Astrocyte of the cerebellum (primary cell): Measurements from ENCODE around the gene CNOT11.

Experiments
- DNase-seq: peaks from one replicate; pipeline ENCODE4 v3.0.0-alpha.2; 2011; ENCODE audit warnings: low read depth
- H3K4me3 ChIP-seq: 2 replicates; pipeline ENCODE4 v1.5.1; 2011; ENCODE audit warnings: mild to moderate bottlenecking, low read depth, low read length, moderate library complexity
- in situ Hi-C: cut with HindIII; loops from 2 replicates; pipeline ENCODE4 v1.10.0; 2017; ENCODE audit warnings: low sequenced_read_pairs
- TF ChIP-seq, protein P1 (sequence below): IDR thresholded peaks from 2 replicates; pipeline ENCODE4 v1.5.1; 2012; ENCODE audit warnings: low read length, low read depth, moderate library complexity, mild to moderate bottlenecking; ENCODE audit errors: missing control alignments

CNOT11 gene

DNA sequence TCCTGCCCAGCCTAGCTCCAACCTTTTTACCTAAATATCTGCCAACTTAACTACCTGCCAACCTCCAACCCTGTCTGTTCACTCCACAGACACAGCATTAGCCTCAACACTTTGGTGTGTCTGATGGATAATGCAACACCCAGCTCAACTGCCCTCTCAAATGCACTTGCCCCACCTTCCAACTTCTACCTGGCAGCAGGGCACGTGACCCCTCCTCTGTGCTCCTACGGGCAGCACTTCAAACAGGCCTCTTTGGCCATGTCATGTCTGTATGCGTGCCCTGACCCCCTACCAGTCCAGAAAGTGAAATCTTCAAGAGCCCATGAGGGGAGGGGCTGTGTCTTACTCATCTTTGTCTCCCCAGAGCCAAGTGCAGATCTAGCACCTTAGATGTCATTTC, 30.3 kb downstream of the CNOT11 start:
- no peak overlapping the region for H3K4me3 ChIP-seq
- in situ Hi-C loops, result no loop called here
- TF ChIP-seq, protein P1, sequence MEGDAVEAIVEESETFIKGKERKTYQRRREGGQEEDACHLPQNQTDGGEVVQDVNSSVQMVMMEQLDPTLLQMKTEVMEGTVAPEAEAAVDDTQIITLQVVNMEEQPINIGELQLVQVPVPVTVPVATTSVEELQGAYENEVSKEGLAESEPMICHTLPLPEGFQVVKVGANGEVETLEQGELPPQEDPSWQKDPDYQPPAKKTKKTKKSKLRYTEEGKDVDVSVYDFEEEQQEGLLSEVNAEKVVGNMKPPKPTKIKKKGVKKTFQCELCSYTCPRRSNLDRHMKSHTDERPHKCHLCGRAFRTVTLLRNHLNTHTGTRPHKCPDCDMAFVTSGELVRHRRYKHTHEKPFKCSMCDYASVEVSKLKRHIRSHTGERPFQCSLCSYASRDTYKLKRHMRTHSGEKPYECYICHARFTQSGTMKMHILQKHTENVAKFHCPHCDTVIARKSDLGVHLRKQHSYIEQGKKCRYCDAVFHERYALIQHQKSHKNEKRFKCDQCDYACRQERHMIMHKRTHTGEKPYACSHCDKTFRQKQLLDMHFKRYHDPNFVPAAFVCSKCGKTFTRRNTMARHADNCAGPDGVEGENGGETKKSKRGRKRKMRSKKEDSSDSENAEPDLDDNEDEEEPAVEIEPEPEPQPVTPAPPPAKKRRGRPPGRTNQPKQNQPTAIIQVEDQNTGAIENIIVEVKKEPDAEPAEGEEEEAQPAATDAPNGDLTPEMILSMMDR, result no peak
- DNase-seq, result no peak

DNA sequence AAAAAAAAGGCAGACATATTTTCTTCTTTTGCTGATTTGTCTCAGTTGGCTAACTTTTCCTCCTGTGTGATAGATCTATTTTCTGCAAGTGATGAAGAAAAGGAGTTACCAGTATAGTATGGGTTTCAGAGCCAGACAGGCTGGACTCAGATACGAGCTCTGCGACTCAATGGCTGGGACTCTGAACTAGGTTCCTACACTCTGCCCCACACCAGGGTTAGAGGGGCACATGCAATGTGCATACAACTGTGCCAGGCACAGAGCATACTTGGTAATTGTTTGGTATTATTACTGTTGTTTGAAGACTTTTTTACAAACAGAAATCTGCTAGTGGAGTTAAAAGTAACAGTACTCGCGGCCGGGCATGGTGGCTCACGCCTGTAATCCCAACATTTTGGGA, 34.0 kb downstream of the CNOT11 start:
- no peak for DNase-seq

DNA sequence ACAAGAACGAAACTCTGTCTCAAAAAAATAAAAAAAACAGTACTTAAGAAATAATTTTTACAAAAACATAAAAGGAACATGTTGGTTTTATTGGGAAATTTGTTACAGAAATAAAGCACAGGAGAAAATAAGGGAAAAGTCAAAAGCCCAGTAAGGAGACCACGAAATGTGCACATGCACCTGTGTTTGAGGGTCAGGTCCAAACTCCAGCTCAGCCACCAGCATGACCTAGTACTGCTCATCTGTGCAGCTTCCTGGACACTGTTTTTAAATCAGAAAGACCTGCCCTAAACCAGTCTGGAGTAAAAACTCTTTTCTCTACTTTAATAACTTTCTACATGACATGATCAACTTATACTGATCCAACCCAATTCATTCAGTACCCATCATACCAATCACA, 34.6 kb downstream of the CNOT11 start:
- H3K4me3 ChIP-seq, result no peak overlapping the region
- in situ Hi-C loops, result no loop called here
- DNase-seq, result no peak
- TF ChIP-seq, protein P1, result no peak

More for the DNA sequence above, 34.0 kb downstream of the CNOT11 start:
- in situ Hi-C loops, result no loop called here
- TF ChIP-seq, protein P1, result no peak
- H3K4me3 ChIP-seq, result no peak overlapping the region

DNA sequence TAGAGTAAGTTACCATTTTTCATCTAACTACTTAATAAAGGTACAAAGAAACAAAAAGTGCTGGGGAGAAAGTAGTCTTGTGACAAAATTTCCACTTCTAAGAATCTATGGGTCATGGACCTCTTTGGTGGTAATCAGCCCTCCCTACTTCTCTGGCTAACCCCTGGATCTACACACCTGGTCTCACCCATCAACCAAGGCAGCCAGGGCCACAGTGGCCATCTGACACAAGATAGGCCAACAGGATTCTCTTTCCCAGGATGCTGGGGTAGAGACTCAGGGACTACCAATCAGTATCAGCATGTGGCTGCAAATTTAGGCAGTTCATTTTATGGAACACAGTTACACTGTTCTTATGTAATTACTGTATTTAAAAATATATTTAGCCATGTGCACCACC, 38.0 kb downstream of the CNOT11 start:
- in situ Hi-C loops, result no loop called here
- TF ChIP-seq, protein P1, result no peak
- no peak overlapping the region for H3K4me3 ChIP-seq
- no peak for DNase-seq

DNA sequence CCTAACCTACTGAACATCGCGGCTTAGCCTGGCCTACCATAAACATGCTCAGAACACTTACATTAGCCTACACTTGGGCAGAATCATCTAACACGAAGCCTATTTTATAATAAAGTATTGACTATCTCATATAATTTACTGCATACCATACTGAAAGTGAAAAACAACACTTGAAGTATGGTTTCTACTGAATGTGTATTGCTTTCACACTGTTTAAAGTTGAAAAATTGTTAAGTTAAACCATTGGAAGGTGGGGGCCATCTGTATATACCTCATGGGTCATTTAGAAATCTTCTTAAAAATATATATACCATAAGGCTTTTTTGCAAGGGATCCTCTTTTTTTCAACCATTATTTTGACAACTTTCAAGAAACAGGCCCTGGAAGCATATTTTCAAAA, 39.3 kb downstream of the CNOT11 start:
- H3K4me3 ChIP-seq, result no peak overlapping the region
- DNase-seq, result no peak
- TF ChIP-seq, protein P1, result no peak
- in situ Hi-C loops, result no loop called here

DNA sequence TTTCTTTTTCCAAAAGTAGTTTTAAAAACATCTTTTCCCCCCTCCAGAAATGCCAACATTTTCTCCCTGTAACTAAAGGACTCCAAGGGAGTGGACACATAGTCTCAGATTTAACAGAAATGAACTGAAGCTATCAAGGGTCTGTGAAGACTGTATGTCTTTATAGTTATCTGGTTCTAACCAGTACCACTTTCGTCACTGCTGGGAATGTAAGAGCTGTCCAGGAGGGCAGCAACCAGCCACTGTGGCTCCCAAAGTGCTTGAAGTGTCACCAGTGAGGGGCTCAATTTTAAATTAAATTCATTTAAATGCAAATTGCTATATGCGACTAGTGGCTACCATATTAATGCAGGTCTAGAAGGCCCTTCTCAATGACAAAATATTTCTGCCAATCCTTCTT, 40.9 kb downstream of the CNOT11 start:
- no peak for DNase-seq
- TF ChIP-seq, protein P1, result no peak
- H3K4me3 ChIP-seq, result no peak overlapping the region
- in situ Hi-C loops, result no loop called here

DNA sequence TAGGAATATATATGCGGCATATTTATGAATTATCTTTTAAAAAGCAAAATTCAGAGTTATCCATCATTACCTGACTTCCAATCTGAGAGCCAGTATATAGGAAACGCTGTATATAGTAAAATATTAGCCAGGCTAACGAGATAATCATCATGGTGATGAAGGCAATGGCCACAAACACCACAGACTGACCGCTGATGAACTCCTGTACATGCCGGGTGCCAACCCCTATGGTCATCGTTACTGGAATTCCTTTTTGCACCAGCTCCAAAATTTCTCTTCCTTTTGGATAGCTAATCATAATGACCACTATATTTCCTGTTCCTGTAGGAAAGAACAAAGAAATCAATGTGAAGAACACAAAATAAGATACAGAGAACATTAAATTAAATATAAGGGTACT, 42.2 kb downstream of the CNOT11 start:
- DNase-seq, result no peak
- H3K4me3 ChIP-seq, result no peak overlapping the region
- in situ Hi-C loops, result no loop called here
- TF ChIP-seq, protein P1, result no peak
